Body of pancreas (tissue), 4 donors: ENCODE measurements around the gene WWOX.

Experiments
- POLR2A ChIP-seq, 3 donors: fragments of 450-650 bp; IDR thresholded peaks; one replicate each; pipeline ENCODE4 v1.6.1; 2016; ENCODE audit warnings: antibody characterized with exemption in 3 of 3, mild to moderate bottlenecking in 2 of 3
- TF ChIP-seq, protein P1 (sequence below), 7 experiments: fragments of 450-650 bp in 4 of 7; fragments of 200-600 bp in 3 of 7; sonication (generic) in 3 of 7; IDR thresholded peaks; one replicate each; pipeline ENCODE4 v1.5.1; 2016 to 2019; ENCODE audit warnings: antibody characterized with exemption in 7 of 7

DNA sequence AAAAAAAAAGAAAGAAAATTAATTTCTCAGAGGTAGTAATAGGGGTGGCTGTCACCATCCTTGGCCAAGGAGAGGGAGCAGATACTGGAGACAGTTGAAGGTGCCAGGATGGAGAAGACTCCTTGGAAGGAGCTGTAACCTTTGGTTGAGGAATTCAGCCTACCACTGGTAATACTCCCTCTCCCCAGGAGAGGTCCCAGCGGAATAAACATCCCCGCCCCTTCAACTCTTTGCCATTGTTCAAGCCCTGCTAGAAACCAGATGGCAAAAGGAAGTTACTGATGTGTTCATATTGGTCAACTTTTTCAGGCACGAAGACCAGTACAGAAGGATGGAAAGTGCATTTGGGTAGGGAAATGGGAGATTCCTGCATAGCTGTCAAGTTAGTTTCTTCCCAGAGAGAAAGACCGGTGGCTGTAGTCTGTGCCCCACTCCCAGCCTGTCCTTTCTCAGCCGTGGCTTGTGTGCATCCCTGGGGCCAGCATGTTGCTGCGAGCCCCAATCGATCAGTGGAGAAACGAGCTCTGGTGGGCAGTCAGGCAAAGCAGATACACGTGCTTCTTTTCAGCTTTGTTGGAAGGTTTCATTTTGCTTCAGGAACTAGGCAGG lies 889.0 kb downstream of the WWOX start:
- TF ChIP-seq, protein P1, sequence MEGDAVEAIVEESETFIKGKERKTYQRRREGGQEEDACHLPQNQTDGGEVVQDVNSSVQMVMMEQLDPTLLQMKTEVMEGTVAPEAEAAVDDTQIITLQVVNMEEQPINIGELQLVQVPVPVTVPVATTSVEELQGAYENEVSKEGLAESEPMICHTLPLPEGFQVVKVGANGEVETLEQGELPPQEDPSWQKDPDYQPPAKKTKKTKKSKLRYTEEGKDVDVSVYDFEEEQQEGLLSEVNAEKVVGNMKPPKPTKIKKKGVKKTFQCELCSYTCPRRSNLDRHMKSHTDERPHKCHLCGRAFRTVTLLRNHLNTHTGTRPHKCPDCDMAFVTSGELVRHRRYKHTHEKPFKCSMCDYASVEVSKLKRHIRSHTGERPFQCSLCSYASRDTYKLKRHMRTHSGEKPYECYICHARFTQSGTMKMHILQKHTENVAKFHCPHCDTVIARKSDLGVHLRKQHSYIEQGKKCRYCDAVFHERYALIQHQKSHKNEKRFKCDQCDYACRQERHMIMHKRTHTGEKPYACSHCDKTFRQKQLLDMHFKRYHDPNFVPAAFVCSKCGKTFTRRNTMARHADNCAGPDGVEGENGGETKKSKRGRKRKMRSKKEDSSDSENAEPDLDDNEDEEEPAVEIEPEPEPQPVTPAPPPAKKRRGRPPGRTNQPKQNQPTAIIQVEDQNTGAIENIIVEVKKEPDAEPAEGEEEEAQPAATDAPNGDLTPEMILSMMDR (IDR thresholded peaks at IDR 0.05): no peak
- TF ChIP-seq POLR2A (IDR thresholded peaks at IDR 0.05): no peak
